OCI-LY1 (cell line): Measurements from ENCODE around the gene FAM89A.
"Not testable (repeated sequence)": the region's sequence is repeated elsewhere in the genome, so short reads cannot be mapped to it uniquely, and the experiment has no call there.

Experiments used
- H2AFZ ChIP-seq: fragments of 200-600 bp; sonication (generic), shearing (Covaris generic); 2 replicates; pipeline ENCODE4 v1.6.0; 2014; ENCODE audit warnings: antibody characterized with exemption, mild to moderate bottlenecking, low read length
- H3F3A ChIP-seq: fragments of 200-600 bp; sonication (generic), shearing (Covaris generic); 2 replicates; pipeline ENCODE4 v1.6.0; 2014; ENCODE audit warnings: mild to moderate bottlenecking, antibody characterized with exemption, low read length, moderate library complexity; ENCODE audit not compliant: insufficient read depth
- H3K27ac ChIP-seq: fragments of 200-600 bp; sonication (generic); 2 replicates; pipeline ENCODE4 v1.5.1; 2014; ENCODE audit warnings: low read length, mixed run types, mild to moderate bottlenecking, low read depth; ENCODE audit not compliant: poor library complexity, severe bottlenecking
- H3K27me3 ChIP-seq: fragments of 200-600 bp; sonication (generic); 2 replicates; pipeline ENCODE4 v1.6.0; 2014; ENCODE audit warnings: antibody characterized with exemption, mild to moderate bottlenecking, low read length, moderate library complexity; ENCODE audit not compliant: insufficient read depth
- H3K36me3 ChIP-seq: fragments of 200-600 bp; sonication (generic); 2 replicates; pipeline ENCODE4 v1.6.1; 2014; ENCODE audit warnings: mild to moderate bottlenecking, antibody characterized with exemption, low read length, moderate library complexity, mixed read lengths; ENCODE audit not compliant: insufficient read depth
- H3K4me1 ChIP-seq: fragments of 200-600 bp; sonication (generic); 2 replicates; pipeline ENCODE4 v1.5.1; 2014; ENCODE audit warnings: mild to moderate bottlenecking, low read length, moderate library complexity; ENCODE audit not compliant: insufficient read depth, severe bottlenecking
- H3K4me2 ChIP-seq: fragments of 200-600 bp; sonication (generic), shearing (Covaris generic); 2 replicates; pipeline ENCODE4 v1.6.1; 2014; ENCODE audit warnings: low read length
- H3K4me3 ChIP-seq: fragments of 200-600 bp; sonication (generic); 2 replicates; pipeline ENCODE4 v1.5.1; 2014; ENCODE audit warnings: low read length, low read depth, mild to moderate bottlenecking, mixed read lengths; ENCODE audit not compliant: poor library complexity, severe bottlenecking
- H3K79me2 ChIP-seq: fragments of 200-600 bp; shearing (Covaris generic); 2 replicates; pipeline ENCODE4 v1.6.1; 2016; ENCODE audit warnings: mixed run types, low read length, mixed read lengths; ENCODE audit not compliant: insufficient read depth
- H3K9ac ChIP-seq: fragments of 200-600 bp; sonication (generic), shearing (Covaris generic); 2 replicates; pipeline ENCODE4 v1.6.1; 2014; ENCODE audit warnings: mild to moderate bottlenecking, low read length, mixed read lengths
- H3K9me2 ChIP-seq: fragments of 200-600 bp; sonication (generic), shearing (Covaris generic); 2 replicates; pipeline ENCODE4 v1.6.1; 2014; ENCODE audit warnings: low read depth, mild to moderate bottlenecking, low read length, mixed read lengths
- H3K9me3 ChIP-seq: fragments of 200-600 bp; shearing (Covaris generic); 2 replicates; pipeline ENCODE4 v1.6.1; 2014; ENCODE audit warnings: low read length, mixed read lengths
- H4K20me1 ChIP-seq: fragments of 200-600 bp; sonication (generic), shearing (Covaris generic); 2 replicates; pipeline ENCODE4 v1.6.0; 2016; ENCODE audit warnings: mild to moderate bottlenecking, low read length; ENCODE audit not compliant: insufficient read depth
- CTCF ChIP-seq: fragments of 200-600 bp; sonication (generic), shearing (Covaris generic); IDR thresholded peaks from 2 replicates; pipeline ENCODE4 v1.5.1; 2017; ENCODE audit warnings: mild to moderate bottlenecking, antibody characterized with exemption, low read length, moderate library complexity, mixed read lengths
- EZH2 ChIP-seq: fragments of 200-600 bp; sonication (generic), shearing (Covaris generic); IDR thresholded peaks from 2 replicates; pipeline ENCODE4 v1.8.0; 2017; ENCODE audit warnings: borderline replicate concordance, mixed run types, mild to moderate bottlenecking, antibody characterized with exemption, low read length, moderate library complexity, mixed read lengths

Gene FAM89A

GRCh38 chr1:231027136-231027925 is 12.7 kb downstream of the FAM89A start:
- H3F3A ChIP-seq: no peaks in the 10 kb centered on the region
- no peak overlapping the region for H3K4me2 ChIP-seq
- no peak overlapping the region for H2AFZ ChIP-seq
- H3K9me3 ChIP-seq: no peaks in the 10 kb centered on the region
- no peak for TF ChIP-seq EZH2
- TF ChIP-seq CTCF: no peak
- no peaks in the 10 kb centered on the region for H3K36me3 ChIP-seq
- no peak overlapping the region for H3K27ac ChIP-seq
- no peak overlapping the region for H3K4me3 ChIP-seq
- no peaks in the 10 kb centered on the region for H4K20me1 ChIP-seq
- no peaks in the 10 kb centered on the region for H3K9me2 ChIP-seq
- H3K9ac ChIP-seq: no peak overlapping the region
- no peaks in the 10 kb centered on the region for H3K79me2 ChIP-seq
- no peaks in the 10 kb centered on the region for H3K27me3 ChIP-seq
- H3K4me1 ChIP-seq: no peaks in the 10 kb centered on the region

DNA sequence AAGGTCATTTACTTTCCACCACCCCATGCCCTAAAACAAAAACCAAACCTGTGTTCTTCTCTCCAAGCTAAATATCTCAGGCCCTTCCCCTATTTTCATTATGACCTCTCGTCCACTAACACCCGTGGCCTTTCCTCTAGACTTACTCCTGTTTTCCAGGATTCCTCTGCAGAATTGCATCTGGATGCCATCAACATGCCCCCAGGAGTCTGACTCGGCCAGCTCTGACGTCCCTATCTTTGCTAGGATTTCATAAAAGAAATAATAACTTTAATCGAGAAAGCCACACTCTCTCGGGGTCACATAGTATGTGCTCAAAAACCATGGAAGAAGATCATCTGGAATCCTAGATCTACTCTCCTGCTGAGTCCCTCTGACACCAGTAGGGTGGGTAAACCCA is 13.5 kb downstream of the FAM89A start:
- no peak overlapping the region for H3K27ac ChIP-seq
- H3K9me2 ChIP-seq: no peaks in the 10 kb centered on the region
- no peak overlapping the region for H3K4me3 ChIP-seq
- TF ChIP-seq EZH2: no peak
- TF ChIP-seq CTCF: no peak
- H2AFZ ChIP-seq: no peak overlapping the region
- no peaks in the 10 kb centered on the region for H3K4me1 ChIP-seq
- H3K9ac ChIP-seq: no peak overlapping the region
- no peaks in the 10 kb centered on the region for H3K36me3 ChIP-seq
- H3F3A ChIP-seq: no peaks in the 10 kb centered on the region
- H3K4me2 ChIP-seq: no peak overlapping the region
- no peaks in the 10 kb centered on the region for H3K9me3 ChIP-seq
- H3K27me3 ChIP-seq: no peaks in the 10 kb centered on the region
- no peaks in the 10 kb centered on the region for H4K20me1 ChIP-seq
- no peaks in the 10 kb centered on the region for H3K79me2 ChIP-seq

GRCh38 chr1:231023150-231023549 is 16.9 kb downstream of the FAM89A start:
- Histone ChIP-seq H3K27ac (no peak overlapping the region), H3K4me3 (no peak overlapping the region), H2AFZ (no peak overlapping the region), H4K20me1 (no peaks in the 10 kb centered on the region), H3K9me3 (no peaks in the 10 kb centered on the region), H3K4me2 (no peak overlapping the region), H3K36me3 (no peaks in the 10 kb centered on the region), H3K79me2 (no peaks in the 10 kb centered on the region), H3K4me1 (no peaks in the 10 kb centered on the region), H3F3A (no peaks in the 10 kb centered on the region), H3K9me2 (no peaks in the 10 kb centered on the region), H3K27me3 (no peaks in the 10 kb centered on the region), H3K9ac (no peak overlapping the region)
- TF ChIP-seq CTCF (no peak), EZH2 (no peak)

DNA sequence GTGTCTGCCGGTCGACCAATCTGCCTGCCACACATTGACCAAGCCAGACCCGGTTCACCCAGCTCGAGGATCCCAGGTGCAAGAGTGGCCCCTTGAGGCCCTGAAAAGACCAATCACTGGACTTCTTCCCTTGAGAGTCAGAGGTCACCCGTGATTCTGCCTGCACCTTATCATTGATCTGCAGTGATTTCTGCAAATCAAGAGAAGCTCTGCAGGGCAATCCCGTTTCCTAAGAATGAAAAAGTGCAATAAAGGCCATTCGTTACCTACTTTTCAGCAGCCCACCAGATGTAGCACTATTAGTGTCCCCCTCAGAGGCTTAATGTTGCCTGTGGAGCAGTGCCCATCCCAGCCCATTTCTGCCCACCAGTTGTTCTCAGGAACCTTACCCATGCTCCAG is 17.5 kb downstream of the FAM89A start:
- not testable (repeated sequence) for H3K4me1 ChIP-seq, H3K36me3 ChIP-seq, H3K9me2 ChIP-seq, H3K9me3 ChIP-seq, H3K79me2 ChIP-seq, H2AFZ ChIP-seq, H3K27ac ChIP-seq, H3K4me2 ChIP-seq, H3K9ac ChIP-seq, H3F3A ChIP-seq, H3K4me3 ChIP-seq, H4K20me1 ChIP-seq, H3K27me3 ChIP-seq
